GM18502 (cell line): ENCODE measurements around the gene PLXND1.
A peak's percentile ranks its signal among the peaks of the same experiment; 100 is the strongest.

Source experiments
- ATAC-seq: cut with Tn5 transposase; IDR thresholded peaks from one replicate; pipeline ENCODE4 v1.9.1; 2021; ENCODE audit warnings: mild to moderate bottlenecking; ENCODE audit not compliant: unreplicated experiment, poor library complexity

PLXND1 gene

DNA sequence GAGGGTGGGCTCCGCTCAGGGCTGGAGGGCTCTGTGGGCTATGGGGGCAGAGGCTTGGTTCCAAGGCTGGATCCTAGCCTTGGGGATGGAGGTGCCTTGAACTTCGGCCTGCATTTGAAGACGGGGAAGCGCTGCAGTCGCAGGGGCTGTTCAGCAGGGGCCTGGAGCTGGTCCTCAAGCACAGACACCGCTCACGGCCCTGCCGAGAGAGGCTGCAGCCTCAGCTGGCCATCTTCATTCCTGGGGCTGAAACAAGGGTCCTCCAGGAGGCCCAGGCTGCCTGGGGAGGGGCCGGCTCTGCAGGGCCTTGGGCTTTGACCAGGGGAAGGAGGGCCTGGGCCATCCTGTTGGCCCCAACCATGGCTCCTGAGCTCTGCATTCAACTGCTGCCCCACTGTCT is 25.6 kb upstream of the PLXND1 start:
- no peak for ATAC-seq

DNA sequence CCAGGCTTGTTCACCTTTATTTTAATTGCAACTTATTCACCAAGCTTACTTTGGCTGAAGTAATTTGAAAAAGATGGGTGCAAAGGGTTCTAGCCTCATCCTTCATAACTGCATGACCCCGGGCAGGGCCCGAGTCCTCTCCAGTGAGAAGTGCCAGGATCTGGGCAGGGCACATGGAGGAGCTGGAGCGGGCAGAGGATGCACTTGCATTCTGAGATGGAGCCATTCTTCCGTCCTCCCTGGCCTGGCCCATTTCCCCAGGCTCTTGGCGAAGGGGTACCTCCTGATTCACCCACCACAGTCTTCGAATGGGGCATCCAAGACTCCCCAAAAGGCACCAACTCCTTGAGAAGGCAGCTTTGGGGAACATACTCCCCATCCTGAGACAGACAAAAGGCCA is 22.5 kb upstream of the PLXND1 start:
- no peak for ATAC-seq

DNA sequence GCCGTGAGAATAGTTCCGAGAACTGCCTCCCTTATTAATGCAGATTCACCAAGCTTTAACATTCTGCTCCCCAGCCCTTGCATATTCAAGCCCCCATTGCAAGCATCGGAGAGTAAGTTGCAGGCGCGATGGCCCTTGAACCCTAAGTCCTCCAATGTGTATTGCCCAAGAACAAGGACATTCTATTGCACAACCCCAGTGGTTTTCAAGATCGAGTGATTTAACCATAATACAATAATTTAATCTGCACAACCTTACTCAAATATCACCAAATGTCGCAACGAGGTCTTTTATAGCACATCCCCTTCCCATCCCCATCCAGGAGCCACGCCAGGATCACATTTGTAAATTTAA is 21.7 kb upstream of the PLXND1 start:
- ATAC-seq: no peak

DNA sequence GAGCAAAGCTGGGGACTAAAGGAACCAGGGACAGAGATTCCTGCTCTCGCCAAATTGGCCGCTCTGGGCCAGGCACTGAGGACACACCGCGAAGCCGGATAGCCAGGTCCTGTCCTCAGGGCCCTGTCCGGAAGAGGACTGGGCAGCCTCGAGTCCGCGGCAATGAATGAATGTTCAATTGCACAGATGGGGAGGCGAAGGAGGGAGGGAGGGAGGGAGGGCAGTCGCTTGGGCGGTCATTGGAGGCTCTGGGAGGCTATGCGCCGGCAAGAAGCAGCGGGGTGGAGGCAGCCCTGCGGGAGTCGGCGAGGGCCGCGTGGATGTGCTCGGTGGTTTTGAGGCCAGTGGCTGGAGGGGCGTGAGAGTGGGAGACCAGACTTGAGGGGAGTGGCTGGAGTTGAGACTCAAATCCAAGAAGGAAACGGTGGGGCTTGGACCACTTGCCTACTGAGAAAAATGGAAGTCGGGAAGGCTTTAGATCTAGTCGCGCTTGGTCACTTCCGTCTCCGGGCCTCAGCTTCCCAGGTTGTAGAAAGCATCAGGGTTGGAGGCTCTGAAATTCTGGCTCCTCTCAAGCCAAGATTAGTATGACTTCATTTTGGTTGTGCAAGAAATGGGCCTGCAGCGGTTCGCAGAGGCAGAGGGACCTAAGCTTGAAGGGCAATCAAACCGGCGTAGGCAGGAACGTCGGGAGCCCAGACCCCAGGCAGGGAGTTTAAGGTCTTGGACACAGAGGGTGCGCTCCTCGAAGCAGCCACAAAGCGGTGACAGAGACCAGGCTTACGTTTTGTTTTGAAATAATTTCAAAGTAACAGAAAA is 21.1 kb upstream of the PLXND1 start:
- peak; percentile 40 for ATAC-seq

DNA sequence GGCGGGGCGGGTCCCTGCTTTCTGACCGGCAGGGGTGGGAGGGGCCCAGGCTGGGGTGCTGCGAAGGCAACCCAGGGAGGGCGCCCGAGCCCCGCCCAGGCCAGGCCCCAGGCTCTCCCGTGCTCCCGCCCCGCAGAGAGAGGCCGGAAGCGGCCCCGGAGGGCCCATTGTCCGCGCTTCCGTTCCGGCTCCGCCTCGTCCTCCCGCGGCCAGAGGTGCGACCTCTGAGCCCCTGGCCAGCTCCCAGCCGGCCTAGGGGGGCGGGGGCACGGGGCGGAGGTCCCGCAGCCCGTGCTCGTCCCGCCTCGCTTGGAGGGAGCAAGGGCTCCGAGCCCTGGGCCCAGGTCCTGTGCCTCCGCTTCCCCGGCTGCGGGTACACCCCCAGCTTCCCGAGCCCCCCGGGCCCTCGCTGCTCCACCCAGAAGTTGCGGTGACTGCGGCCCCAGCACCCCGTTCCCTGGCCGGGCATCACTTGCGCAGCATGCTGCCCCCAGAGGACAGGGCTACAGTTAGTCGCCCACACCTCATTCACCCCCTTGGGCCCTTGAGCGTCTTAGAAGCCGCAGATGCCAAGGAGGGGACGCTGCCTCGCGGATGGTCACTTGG is 20.4 kb upstream of the PLXND1 start:
- peak; percentile 95 for ATAC-seq

DNA sequence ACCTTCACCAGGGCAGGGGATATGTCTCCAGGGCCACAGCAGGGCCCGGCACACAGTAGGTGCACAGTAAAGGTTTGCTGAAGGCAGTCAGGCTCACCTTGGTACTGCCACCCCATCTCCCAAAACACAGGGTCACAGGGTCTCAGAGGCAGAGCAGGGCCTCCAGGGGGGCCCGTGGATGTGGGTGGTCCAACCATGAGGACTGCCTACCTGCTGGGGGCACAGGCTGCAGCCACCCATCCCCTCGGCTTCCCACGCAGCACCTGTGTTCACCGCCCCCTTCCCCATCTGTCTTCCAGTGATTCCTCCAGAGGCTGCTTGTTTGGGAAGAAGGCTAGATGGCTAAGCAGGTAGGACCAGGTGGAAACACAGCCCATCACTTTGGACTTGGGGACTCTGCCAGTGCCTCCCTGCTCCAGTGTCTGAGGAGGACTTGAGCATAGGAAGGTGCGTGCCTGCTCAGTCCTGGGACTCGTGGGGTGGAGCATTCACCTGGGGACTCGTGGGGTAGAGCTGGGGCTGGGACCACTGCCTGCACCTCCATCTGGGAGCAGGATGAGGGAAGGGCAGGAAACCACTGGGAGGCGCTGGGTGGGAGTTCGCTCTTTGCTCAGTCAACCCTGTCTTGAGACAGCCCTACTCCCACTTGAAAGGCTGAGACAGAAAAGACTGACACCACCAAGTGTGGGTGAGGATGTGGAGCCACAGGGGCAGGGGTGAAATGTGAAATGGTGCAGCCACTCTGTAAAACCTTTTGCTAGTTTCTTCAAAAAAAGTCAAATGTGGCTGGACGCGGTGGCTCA is 18.8 kb upstream of the PLXND1 start:
- no peak for ATAC-seq

DNA sequence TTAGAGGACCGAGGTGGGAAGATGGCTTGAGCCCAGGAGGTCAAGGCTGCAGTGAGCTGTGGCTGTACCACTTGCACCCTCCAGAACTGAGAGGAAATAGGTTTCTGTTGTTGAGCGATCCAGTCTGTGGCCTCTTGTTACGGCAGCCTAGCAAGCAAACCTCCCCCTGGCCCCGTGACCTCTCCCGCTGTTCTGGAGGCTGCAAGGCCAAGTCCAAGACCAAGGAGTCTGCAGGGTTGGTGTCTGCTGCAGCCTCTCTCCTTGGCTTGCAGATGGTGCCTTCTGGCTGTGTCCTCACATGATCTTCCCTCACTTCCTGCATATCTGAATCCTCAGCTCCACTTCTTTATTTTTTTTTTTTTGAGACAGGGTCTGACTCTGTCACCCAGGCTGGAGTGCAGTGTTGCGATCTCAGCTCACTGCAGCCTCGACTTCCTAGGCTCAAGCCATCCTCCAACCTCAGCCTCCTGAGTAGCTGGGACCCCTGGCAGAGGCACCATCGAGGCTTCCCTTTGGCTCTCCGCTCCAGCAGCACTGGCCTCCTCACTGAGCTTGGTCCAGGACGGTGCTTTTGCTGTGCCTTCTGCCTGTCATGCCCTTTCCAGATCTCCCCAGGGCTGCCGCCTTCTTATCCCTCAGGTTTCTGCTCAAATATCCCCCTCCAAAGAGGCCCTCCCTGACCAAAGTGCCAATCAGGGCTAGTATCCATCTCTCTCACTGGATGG is 18.0 kb upstream of the PLXND1 start:
- no peak for ATAC-seq

DNA sequence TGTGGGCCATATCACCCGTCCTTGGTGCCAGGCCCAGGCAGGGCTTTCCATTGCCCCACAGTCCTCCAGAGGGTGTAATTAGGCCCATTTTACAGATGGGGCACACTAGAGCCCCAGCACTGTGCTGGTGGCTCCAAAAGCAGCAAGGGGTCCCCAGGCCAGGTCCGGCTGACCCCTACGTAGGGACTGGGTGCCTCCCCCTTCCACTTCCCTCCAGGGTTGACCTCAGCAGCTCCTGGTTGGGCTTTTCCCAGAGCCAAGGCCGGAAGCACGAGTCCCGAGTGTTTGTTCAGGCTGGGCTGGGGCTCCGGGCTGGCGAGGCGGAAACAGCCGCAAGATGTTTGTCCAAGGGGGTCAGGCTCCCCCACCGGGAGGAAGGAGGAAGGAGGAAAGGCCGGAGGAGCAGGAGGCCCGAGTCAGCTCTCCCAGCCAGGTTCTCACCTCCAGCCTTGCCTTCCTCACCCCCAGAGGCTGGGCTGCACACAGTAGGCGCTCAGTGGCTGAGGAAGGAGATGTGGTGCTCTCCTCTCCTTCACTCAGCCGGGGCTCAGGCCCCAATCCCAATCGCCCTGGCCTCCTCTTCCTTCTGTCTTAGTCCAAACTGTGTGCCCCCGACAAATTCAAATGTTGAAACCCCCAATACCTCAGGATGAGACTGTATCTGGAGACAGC is 17.1 kb upstream of the PLXND1 start:
- no peak for ATAC-seq

DNA sequence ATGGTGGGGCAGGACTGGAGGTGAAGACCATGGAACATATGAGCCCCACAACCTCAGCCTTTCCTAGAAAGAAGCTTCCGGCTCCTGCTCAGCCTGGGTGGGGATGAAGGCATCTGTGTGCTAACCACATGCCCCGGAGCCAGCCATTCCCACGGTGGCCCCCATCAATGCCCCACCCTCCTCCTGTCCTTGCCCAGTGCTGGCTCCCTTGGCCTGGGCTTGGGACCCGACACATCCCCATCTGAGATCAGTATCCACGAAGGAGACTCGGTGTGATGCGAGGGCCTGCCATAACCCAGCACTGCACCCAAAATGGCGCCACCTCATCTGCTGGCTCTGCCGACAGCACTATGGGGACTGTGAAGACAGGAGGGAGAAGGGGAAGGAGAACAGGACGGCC is 16.5 kb upstream of the PLXND1 start:
- ATAC-seq: no peak

DNA sequence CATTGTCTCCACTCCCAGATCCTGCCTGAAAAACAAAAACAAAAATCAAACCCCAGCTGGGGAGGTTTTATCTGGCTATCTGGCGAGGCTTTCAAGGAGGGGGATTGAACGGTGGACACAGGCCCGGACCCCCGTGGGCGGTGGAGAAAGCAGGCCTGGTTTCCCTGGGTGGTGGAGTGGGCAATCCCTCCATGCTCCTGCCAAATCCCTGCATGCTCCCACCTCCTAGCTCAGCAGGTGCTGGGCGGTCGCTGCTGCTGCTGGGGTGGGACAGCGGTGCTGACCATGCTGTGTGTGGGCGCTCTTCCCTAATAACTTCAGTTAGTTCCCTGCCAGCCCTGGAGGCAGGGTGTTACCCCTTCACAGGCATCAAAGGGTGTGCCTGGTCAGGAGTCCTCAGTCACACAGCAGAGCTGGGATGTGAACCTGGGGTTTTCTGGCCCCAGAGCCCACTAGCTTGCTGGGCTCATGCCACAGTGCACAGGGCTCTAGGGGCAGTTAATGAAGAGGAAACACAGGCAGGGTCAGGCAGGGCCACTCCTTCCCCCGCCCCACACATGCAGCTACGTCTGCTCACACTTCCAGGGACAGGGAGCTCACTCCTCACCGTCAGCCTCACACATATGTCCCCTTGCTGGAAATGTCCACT is 15.9 kb upstream of the PLXND1 start:
- no peak for ATAC-seq

DNA sequence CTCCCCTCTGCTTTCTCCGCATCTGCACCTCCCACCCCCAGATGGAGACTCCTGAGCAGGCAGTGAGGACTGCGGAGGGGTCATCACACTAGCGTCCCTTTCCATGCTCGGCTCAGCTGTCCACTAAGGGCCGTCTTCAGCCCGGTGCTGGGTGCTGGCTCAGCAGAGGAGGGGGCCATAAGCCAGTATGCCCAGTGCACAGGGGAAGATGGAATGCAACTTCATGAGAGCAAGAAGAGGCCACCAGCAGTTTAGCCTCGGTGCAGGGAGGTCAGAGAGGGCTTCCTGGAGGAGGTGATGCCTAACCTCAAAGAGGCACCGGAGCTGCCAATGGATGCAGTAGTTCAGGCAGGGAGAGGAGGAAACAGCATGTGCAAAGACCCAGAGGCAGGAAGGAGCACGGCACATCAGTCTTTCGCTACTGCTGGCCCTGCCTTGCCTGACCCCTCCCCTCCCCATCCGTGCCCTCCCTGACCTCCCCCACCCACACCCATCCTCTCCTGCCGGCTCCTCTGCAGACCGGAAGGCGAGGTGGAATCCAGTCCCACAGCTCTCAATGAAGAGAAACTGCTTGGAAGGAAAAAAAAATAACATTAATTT is 15.2 kb upstream of the PLXND1 start:
- ATAC-seq: no peak

DNA sequence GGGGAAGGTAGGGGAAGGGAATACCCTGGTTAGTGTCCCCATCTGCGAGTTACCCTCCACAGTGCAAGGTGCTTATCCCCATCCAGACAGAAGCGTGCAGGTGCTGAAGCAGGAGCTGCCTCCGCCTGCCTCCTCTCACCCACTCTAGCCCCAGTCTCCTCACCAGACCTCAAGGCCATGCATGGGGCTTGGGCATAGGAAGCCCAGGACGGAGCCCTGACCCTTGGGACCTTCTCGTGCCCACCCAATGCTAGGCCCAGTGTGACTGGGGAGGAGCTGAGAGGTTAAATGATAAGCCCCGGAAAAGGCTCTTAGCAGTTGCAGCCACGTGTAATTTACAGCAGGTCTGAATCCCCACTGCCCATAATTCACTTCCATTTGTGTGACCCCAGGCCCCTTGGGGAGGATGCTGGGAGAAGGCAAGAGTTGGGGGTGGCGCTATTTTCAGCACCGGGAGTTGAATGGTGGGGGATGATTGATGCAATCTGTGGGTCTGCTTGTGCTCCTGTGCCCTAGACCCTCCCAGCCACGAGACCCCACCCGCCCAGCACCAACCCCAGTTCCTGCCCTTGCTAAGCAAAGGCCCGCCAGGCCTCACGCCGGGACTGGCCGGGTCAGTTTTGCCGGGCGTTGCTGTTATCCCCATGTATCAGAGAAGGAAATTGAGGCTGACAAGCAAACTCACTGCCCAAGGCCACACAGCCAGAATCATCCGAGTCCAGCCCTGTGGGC is 14.5 kb upstream of the PLXND1 start:
- no peak for ATAC-seq

DNA sequence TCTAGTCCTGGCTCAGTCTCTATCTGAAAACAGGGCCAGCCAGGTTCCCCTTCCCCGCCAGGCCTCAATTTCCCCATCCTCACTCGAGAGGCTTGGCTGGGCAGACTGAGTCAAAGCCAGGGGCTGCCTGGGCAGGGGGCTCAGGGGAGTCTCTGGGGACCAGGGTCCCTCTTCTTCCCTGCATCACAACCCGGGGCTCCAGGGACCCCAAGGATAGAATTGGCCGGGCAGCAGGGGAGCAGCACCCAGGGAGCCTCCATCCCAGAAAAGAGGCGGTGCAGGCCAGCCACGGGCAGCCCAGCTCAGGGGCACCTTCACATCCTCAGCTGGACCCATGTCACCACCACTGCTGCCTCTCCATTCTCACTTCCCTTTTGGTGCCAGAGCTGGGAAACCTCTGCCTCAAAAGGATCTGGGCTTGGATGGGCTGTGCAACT is 13.3 kb upstream of the PLXND1 start:
- no peak for ATAC-seq

DNA sequence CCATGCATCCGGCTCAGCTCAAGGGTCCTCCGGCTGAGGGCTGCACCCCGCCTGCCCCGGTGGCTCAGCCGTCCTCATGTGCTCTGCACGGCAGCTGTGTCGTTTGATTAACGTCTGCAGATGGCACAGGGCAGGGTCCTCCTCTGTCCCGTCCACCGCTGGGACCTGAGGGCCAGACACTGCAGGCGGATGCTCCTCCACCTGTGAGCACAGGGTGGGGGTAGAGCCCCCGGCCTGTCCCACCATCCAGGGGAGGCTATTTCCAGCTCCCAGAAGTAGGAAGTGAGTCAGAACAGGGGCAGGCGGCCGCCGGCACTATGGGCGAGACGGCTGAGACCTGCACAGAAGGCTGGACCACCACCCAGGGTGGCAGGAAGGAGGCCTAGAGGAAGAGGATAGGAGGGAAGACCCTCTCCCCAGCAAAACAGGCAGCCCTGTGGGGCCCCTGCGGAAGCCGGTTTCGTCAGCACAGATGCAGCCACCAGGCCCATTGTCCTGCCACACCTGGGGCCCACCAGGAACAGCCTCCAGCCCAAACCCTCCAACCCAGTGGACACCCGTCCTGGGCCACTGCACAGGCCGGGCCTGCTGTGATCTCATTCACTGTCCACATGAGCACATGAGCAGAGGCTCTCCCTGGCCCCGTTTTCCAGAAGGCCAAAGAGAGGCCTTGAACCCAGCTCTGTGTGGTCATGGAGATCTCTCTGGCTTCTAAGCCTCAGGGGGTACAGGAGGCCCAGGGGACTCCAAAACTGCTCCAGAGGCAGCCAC is 12.6 kb upstream of the PLXND1 start:
- ATAC-seq: no peak

DNA sequence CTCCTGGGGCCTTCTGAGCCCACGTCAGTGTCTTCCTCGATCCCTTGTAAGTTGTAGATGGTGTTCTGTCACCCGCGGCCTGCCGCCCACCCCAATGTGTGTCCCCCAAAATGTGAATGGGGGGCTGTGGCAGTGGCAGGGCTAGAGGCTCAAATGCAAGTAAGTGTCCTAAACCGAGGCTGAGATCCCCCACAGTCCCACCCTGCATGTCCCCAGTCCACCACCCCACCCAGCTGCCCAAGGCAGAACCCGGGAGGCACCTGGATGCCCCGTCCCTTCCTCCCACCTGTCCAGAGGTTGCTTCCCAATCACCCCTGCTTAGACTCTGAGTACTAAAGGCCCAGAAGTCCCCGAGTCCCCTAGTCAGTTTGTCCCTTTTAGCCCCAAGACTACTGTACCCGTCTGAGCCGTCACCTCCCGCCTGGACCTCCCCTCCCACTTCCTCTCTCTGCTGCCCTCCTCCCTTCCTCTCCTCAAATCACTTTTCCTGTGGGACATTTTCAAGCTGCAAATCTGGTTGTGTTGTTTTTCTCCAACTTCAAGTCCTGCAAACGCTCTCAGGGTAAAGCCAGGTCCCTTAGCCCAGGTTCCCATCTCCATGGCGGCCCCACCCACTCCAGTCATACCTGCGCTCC is 11.8 kb upstream of the PLXND1 start:
- ATAC-seq: no peak

DNA sequence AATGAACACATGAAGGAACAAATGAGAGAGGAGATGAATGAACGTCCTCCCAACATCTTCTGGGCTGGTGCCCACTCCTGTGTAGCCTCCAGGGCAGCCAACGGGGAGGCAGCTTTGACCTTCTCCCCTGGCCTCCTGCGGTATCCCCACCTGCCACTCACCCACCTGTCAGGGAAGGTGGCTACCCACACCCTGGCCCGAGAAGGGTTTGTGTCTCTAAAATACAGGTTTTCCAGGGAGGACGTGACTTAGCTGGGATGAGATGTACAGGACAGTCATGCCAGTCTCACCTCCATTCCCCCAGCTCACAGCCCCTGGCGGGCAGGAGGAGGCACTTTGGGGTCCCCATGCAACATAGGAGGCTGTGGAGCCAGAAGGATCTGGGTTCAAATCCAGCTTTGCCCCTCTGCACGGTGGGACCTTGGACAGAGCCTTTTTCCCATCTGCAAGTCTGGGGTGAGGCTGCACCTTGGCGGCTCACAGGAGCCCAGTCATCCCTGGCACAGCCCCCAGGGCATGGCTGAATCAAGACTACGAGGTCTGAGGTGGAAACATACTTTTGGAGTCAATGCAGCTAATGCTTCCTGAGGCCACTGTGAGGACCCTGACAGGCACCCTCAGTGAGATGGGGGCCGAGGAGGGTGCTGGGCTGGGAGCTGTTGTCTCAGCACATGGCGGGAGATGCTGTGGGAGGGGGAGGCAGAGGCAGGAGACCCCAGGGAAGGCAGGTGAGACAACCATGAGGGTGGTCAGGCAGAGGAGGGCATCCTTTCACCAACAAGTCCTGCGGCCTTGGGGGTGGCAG is 11.1 kb upstream of the PLXND1 start:
- no peak for ATAC-seq

DNA sequence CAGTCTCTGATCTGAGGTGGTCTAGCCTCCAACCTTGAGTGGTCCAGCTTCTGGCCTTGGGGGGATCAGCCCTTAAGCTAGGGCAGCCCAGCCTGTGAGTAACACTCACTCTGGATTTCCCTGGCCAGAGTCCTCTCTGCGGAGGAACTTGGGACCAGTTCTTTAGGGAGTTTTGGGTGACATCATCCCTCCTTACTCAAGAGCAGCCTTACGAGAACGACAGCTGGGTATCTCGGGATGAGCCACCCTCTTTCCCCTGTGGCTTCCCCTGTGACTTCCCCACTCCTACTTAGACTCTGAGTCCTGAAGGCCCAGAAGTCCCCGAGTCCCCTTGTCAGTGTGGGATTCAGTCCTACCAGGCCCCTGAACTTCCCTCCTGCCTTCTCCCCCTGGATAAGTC is 10.2 kb upstream of the PLXND1 start:
- no peak for ATAC-seq
